Measurements from ENCODE around the gene AMACR.

- TF ChIP-seq GATA2 (IDR thresholded peaks at IDR 0.05; ENCODE audit: low read depth, low read length) (no peak), GATA3 (IDR thresholded peaks at IDR 0.05; ENCODE audit: low read depth, low read length) (no peak)
These were observed 32.0 kb downstream of the AMACR start for GRCh38 chr5:33975852-33976251.

Data from SH-SY5Y (cell line).